HG03045 (cell line): ENCODE data around the gene PPAN.

ENCODE experiments used
- ATAC-seq: cut with Tn5 transposase; IDR thresholded peaks from one replicate; pipeline ENCODE4 v1.9.1; 2021; ENCODE audit warnings: mild to moderate bottlenecking, moderate library complexity; ENCODE audit not compliant: unreplicated experiment

Gene PPAN

GRCh38 chr19:10112037-10112761, 6.0 kb downstream of the PPAN start:
- ATAC-seq, result no peak

GRCh38 chr19:10112895-10113591, 6.9 kb downstream of the PPAN start:
- ATAC-seq, result no peak

GRCh38 chr19:10113592-10113963, 7.4 kb downstream of the PPAN start:
- ATAC-seq, result no peak

GRCh38 chr19:10113964-10114650, 7.9 kb downstream of the PPAN start:
- ATAC-seq, result no peak

GRCh38 chr19:10114651-10115391, 8.7 kb downstream of the PPAN start:
- no peak for ATAC-seq

- ATAC-seq, result no peak
Measured at GRCh38 chr19:10115392-10116084, 9.4 kb downstream of the PPAN start.

- no peak for ATAC-seq
Measured at GRCh38 chr19:10116085-10116865, 10.1 kb downstream of the PPAN start.

- no peak for ATAC-seq
Measured at GRCh38 chr19:10116866-10117616, 10.9 kb downstream of the PPAN start.

- ATAC-seq, result no peak
Measured at GRCh38 chr19:10118960-10119359, 12.8 kb downstream of the PPAN start.

GRCh38 chr19:10120538-10121189, 14.5 kb downstream of the PPAN start:
- ATAC-seq, result no peak

- ATAC-seq, result no peak
Measured at GRCh38 chr19:10122045-10122444, 15.9 kb downstream of the PPAN start.

- ATAC-seq, result no peak
Measured at GRCh38 chr19:10124429-10124828, 18.3 kb downstream of the PPAN start.

GRCh38 chr19:10126213-10126639, 20.1 kb downstream of the PPAN start:
- ATAC-seq, result no peak

- no peak for ATAC-seq
Measured at GRCh38 chr19:10132905-10133304, 26.7 kb downstream of the PPAN start.

GRCh38 chr19:10133596-10133995, 27.4 kb downstream of the PPAN start:
- ATAC-seq, result no peak

GRCh38 chr19:10134040-10134439, 27.9 kb downstream of the PPAN start:
- ATAC-seq, result no peak

- ATAC-seq, result no peak
Measured at GRCh38 chr19:10135551-10136334, 29.6 kb downstream of the PPAN start.

GRCh38 chr19:10136936-10137335, 30.8 kb downstream of the PPAN start:
- no peak for ATAC-seq
